SU-DHL-6 (cell line): ENCODE measurements around the gene MT1HL1.

Experiments used
- H2AFZ ChIP-seq: fragments of 200-600 bp; sonication (generic); 2 replicates; pipeline ENCODE4 v1.6.1; 2014; ENCODE audit warnings: low read depth, mild to moderate bottlenecking, moderate library complexity, mixed read lengths, antibody characterized with exemption, low read length; ENCODE audit not compliant: severe bottlenecking
- H3F3A ChIP-seq: fragments of 200-600 bp; shearing (Covaris generic); 2 replicates; pipeline ENCODE4 v1.6.0; 2016; ENCODE audit warnings: antibody characterized with exemption, mild to moderate bottlenecking; ENCODE audit not compliant: insufficient read depth
- H3K27ac ChIP-seq: fragments of 200-600 bp; sonication (generic); 2 replicates; pipeline ENCODE4 v1.5.1; 2016; ENCODE audit warnings: low read depth, mild to moderate bottlenecking, low read length, moderate library complexity, mixed read lengths
- H3K27me3 ChIP-seq: fragments of 200-600 bp; sonication (generic), shearing (Covaris generic); 2 replicates; pipeline ENCODE4 v1.6.0; 2014; ENCODE audit warnings: mild to moderate bottlenecking, low read length
- H3K36me3 ChIP-seq: fragments of 200-600 bp; sonication (generic); 2 replicates; pipeline ENCODE4 v1.6.1; 2014; ENCODE audit warnings: mild to moderate bottlenecking, low read length, mixed read lengths
- H3K4me2 ChIP-seq: fragments of 300-600, 200-600 bp; shearing (Covaris generic), sonication (generic); 2 replicates; pipeline ENCODE4 v1.6.0; 2014; ENCODE audit warnings: low read length, low read depth, mild to moderate bottlenecking; ENCODE audit not compliant: poor library complexity, severe bottlenecking
- H3K4me3 ChIP-seq: fragments of 200-600 bp; sonication (generic); 2 replicates; pipeline ENCODE4 v1.5.1; 2014; ENCODE audit warnings: antibody characterized with exemption, low read length, mild to moderate bottlenecking, mixed read lengths; ENCODE audit not compliant: insufficient read depth, poor library complexity, severe bottlenecking
- H3K79me2 ChIP-seq: fragments of 200-600 bp; sonication (generic); 2 replicates; pipeline ENCODE4 v1.6.1; 2014; ENCODE audit warnings: mild to moderate bottlenecking, low read length, moderate library complexity; ENCODE audit not compliant: insufficient read depth
- H3K9ac ChIP-seq: fragments of 200-600 bp; sonication (generic); 2 replicates; pipeline ENCODE4 v1.7.0; 2014; ENCODE audit warnings: mild to moderate bottlenecking, low read length
- H3K9me2 ChIP-seq: fragments of 200-600 bp; sonication (generic); replicated peaks from 2 replicates; pipeline ENCODE4 v1.6.1; 2014; ENCODE audit warnings: low read length; ENCODE audit not compliant: insufficient read depth
- H3K9me3 ChIP-seq: fragments of 200-600 bp; sonication (generic); 2 replicates; pipeline ENCODE4 v1.6.1; 2014; ENCODE audit warnings: low read length, mixed read lengths; ENCODE audit not compliant: insufficient read depth
- H4K20me1 ChIP-seq: fragments of 200-600 bp; sonication (generic); 2 replicates; pipeline ENCODE4 v1.6.1; 2014; ENCODE audit warnings: low read depth, mild to moderate bottlenecking, antibody characterized with exemption, low read length, moderate library complexity, mixed read lengths
- EZH2phosphoT487 ChIP-seq: fragments of 200-600 bp; sonication (generic), shearing (Covaris generic); conservative IDR thresholded peaks from 2 replicates; pipeline ENCODE4 v1.6.1; 2018; ENCODE audit warnings: mild to moderate bottlenecking, antibody characterized with exemption, low read length, moderate library complexity, mixed read lengths
- TF ChIP-seq, protein P1 (sequence below): fragments of 200-600 bp; sonication (generic); IDR thresholded peaks from one replicate; pipeline ENCODE4 v1.5.1; 2017; ENCODE audit warnings: antibody characterized with exemption, mild to moderate bottlenecking, low read length, moderate library complexity; ENCODE audit not compliant: insufficient read depth, poor library complexity, severe bottlenecking

The MT1HL1 gene

DNA sequence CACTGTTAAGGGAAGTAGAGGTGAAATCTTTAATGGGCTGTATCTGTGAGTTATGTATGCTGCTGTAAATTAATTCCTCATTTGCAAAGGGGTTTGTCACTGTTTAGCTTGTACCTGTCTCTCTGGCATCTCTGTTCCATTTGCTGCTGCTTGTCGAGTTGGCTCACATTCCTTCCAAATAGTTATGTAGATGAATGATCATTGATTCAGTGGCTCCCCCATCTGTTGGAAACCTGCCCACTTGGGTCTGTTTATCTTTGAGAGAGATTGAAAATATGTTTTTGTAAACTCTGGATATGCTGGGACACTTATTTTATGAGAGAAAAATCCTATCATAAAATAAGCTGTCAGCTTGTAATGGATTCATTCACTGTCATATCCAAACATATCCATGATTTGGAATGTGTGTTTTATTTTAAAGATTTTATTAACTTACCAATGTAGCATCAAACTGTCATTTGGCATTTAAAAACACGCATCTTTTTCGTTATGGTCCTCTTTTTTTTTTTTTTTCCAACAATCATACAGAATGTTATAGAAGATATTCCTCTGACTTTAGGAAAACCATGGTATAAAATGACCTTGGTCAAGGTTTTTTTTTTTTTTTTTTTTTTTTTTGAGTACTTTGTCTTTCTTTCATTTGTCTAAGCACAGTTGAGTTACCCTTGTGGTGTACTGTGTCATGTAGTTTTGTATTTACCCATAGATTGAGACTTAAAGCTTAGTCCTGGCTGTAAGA is 41.2 kb upstream of the MT1HL1 start:
- H3K4me2 ChIP-seq: no peak overlapping the region
- H3K79me2 ChIP-seq: no peaks in the 10 kb centered on the region
- H3K4me3 ChIP-seq: no peak overlapping the region
- H4K20me1 ChIP-seq: no peaks in the 10 kb centered on the region
- H2AFZ ChIP-seq: no peak overlapping the region
- H3K27me3 ChIP-seq: no peaks in the 10 kb centered on the region
- TF ChIP-seq, protein P1, sequence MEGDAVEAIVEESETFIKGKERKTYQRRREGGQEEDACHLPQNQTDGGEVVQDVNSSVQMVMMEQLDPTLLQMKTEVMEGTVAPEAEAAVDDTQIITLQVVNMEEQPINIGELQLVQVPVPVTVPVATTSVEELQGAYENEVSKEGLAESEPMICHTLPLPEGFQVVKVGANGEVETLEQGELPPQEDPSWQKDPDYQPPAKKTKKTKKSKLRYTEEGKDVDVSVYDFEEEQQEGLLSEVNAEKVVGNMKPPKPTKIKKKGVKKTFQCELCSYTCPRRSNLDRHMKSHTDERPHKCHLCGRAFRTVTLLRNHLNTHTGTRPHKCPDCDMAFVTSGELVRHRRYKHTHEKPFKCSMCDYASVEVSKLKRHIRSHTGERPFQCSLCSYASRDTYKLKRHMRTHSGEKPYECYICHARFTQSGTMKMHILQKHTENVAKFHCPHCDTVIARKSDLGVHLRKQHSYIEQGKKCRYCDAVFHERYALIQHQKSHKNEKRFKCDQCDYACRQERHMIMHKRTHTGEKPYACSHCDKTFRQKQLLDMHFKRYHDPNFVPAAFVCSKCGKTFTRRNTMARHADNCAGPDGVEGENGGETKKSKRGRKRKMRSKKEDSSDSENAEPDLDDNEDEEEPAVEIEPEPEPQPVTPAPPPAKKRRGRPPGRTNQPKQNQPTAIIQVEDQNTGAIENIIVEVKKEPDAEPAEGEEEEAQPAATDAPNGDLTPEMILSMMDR: no peak
- TF ChIP-seq EZH2phosphoT487: no peak
- no peaks in the 10 kb centered on the region for H3K9me3 ChIP-seq
- no peaks in the 10 kb centered on the region for H3K36me3 ChIP-seq
- H3K27ac ChIP-seq: no peak overlapping the region
- H3F3A ChIP-seq: no peaks in the 10 kb centered on the region
- H3K9ac ChIP-seq: no peak overlapping the region
- H3K9me2 ChIP-seq: no peaks in the 10 kb centered on the region

DNA sequence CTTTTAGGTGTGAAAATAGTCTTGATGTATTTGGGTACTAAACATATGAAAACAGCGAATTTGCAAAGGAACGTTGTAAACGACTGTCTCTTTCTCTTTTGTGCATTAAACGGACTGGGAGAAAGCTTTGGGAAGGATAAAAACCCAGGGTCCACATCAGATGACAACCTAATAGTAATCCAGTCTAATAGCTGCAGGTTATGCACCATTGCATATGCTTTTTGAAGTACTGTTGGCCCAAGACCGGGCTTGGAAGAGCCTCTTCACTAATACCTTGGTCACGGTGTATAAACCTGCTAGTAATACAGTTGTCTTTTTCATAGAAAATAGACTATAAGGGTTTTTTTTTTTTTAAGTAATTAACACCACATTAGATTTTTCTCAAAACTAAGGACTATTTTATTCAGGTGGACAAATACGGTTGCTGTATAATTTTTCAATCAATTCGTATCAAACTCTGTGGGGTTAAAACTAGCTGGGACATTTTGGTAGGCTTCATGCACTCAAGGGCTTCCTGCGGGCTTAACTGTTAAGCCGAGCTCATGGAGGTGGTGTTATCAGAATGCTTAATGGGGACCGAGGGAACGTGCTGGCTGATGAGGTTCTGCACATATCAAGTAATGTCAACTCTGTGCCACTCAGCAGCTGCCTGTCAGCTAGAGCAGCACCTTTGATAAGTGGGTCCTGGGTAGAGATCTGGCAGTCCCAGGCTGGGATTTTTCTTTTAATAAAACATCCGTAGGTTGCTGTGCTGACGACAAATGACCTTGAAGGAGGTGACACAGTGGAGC is 39.8 kb upstream of the MT1HL1 start:
- TF ChIP-seq EZH2phosphoT487: no peak
- TF ChIP-seq, protein P1: no peak
- no peak overlapping the region for H2AFZ ChIP-seq
- no peaks in the 10 kb centered on the region for H3K36me3 ChIP-seq
- H3K9me2 ChIP-seq: no peaks in the 10 kb centered on the region
- no peak overlapping the region for H3K27ac ChIP-seq
- H3F3A ChIP-seq: no peaks in the 10 kb centered on the region
- H3K4me3 ChIP-seq: no peak overlapping the region
- H4K20me1 ChIP-seq: no peaks in the 10 kb centered on the region
- H3K9ac ChIP-seq: no peak overlapping the region
- H3K79me2 ChIP-seq: no peaks in the 10 kb centered on the region
- no peak overlapping the region for H3K4me2 ChIP-seq
- no peaks in the 10 kb centered on the region for H3K27me3 ChIP-seq
- H3K9me3 ChIP-seq: no peaks in the 10 kb centered on the region

DNA sequence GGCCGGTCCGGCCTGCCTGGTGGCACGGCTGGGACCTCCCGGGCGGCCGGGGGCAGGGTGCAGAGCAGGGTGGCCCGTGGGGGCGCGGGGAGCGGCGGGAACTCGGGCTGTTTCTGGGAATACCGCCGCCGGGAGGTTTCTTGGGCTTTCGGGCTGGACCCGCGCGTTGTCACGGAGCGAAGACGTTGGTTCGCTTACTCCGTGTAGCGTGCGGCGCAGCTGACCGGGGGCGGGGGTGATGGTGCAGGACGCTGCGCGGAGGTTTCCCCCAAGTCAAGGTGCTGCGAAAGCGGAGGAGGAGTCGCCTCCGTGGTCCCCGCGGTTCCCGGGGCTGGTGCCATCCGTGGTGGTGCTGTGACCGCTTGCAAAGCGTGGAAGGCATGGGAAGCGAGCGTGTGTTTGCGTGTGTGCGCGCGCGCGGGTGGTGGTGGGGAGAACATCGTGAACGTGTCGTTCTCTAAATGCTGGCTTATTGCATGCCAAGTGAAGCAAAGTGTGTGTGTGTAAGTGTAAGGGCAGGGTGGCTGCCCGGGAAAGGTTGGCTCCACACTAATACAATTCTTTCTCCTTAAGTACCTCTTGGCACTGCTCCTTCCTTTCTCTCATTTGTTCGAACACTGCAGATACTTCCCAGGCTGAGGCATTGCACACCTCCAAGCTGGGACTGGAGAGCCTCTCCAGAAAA is 38.8 kb upstream of the MT1HL1 start:
- Histone ChIP-seq H3K9me2 (no peaks in the 10 kb centered on the region), H3K4me3 (no peak overlapping the region), H3K4me2 (no peak overlapping the region)

More for the DNA sequence above, 38.8 kb upstream of the MT1HL1 start:
- Histone ChIP-seq H2AFZ (no peak overlapping the region), H4K20me1 (no peaks in the 10 kb centered on the region), H3K36me3 (no peaks in the 10 kb centered on the region), H3K9ac (no peak overlapping the region), H3K9me3 (no peaks in the 10 kb centered on the region), H3K27ac (no peak overlapping the region), H3K27me3 (no peaks in the 10 kb centered on the region), H3K79me2 (no peaks in the 10 kb centered on the region), H3F3A (no peaks in the 10 kb centered on the region)
- no peak for TF ChIP-seq EZH2phosphoT487
- TF ChIP-seq, protein P1: no peak
